Measurements from ENCODE around the gene NDST1. TPM values are rescaled to one million over a fixed set of nuclear protein-coding genes. Genes with fewer than 3 reads are reported as not detected.

Gene NDST1
- total RNA-seq, 2 experiments from 2014 or later: 9.5 to 26.6 TPM

- H4K20me1 ChIP-seq (ENCODE audit: insufficient read depth, low read length): no peaks in the 10 kb centered on the region
- no peaks in the 10 kb centered on the region for H3K79me2 ChIP-seq (ENCODE audit: insufficient read depth, low read depth, low read length)
- no peaks in the 10 kb centered on the region for H3K9me2 ChIP-seq (ENCODE audit: insufficient read depth, low read length)
- H3K36me3 ChIP-seq (ENCODE audit: insufficient read depth, low read length): no peaks in the 10 kb centered on the region
- no peaks in the 10 kb centered on the region for H3K9me3 ChIP-seq (ENCODE audit: low read length)
- no peak overlapping the region for H2AFZ ChIP-seq (ENCODE audit: low read length)
- H3K4me1 ChIP-seq (ENCODE audit: insufficient read depth, low read length, poor library complexity, severe bottlenecking): peaks cover 40% of the 10 kb centered on the region
- H3K4me3 ChIP-seq (ENCODE audit: low read depth, low read length, poor library complexity, severe bottlenecking): no peak overlapping the region
- CTCF ChIA-PET (ENCODE audit: unreplicated experiment): no interaction called here
- intact Hi-C loops (cut with micrococcal nuclease; ENCODE audit: unreplicated experiment): no loop called here
- H3K4me2 ChIP-seq (ENCODE audit: low read length): no peak overlapping the region
- H3K27ac ChIP-seq (ENCODE audit: low read depth, low read length, poor library complexity, severe bottlenecking): no peak overlapping the region
- DNase-seq (ENCODE audit: low spot score): no peak
- BruUV-seq (replicated peaks): no TSS peak
- POLR2A ChIA-PET: interaction anchor here (0.9 kb wide), 1 partner anchor 11 kb away, joined by 5 read pairs; no protein-coding TSS in a partner anchor
- TF ChIP-seq, protein P1, sequence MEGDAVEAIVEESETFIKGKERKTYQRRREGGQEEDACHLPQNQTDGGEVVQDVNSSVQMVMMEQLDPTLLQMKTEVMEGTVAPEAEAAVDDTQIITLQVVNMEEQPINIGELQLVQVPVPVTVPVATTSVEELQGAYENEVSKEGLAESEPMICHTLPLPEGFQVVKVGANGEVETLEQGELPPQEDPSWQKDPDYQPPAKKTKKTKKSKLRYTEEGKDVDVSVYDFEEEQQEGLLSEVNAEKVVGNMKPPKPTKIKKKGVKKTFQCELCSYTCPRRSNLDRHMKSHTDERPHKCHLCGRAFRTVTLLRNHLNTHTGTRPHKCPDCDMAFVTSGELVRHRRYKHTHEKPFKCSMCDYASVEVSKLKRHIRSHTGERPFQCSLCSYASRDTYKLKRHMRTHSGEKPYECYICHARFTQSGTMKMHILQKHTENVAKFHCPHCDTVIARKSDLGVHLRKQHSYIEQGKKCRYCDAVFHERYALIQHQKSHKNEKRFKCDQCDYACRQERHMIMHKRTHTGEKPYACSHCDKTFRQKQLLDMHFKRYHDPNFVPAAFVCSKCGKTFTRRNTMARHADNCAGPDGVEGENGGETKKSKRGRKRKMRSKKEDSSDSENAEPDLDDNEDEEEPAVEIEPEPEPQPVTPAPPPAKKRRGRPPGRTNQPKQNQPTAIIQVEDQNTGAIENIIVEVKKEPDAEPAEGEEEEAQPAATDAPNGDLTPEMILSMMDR (conservative IDR thresholded peaks at IDR 0.05; ENCODE audit: low read length): no peak
- no peak for TF ChIP-seq EZH2phosphoT487 (IDR thresholded peaks at IDR 0.05; ENCODE audit: borderline replicate concordance, low read depth, low read length)
Measured at GRCh38 chr5:150465927-150466326, 42.0 kb upstream of the NDST1 start.

DNA sequence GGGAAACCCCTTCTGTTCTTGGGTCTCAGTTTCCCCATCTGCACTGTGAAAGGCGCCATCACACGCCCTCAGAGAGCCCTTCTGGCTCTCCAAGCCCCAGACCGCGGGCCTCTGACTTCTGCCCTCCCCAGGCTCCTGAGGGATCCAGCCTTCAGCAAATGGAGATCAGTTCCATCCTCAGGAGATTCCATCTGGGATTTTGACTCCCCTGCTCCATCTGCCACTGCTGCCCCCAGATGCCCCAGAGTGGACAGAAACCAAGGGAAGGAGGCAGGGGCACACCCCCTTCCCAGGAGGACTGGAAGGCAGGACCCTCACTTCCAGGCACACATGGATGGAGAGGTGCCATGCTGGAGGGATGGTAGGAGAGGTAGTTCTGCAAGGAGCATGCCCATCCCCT lies 39.7 kb upstream of the NDST1 start:
- Histone ChIP-seq H3K79me2 (ENCODE audit: insufficient read depth, low read depth, low read length) (no peaks in the 10 kb centered on the region), H3K4me1 (ENCODE audit: insufficient read depth, low read length, poor library complexity, severe bottlenecking) (peaks cover 17% of the 10 kb centered on the region), H3K9me3 (ENCODE audit: low read length) (no peaks in the 10 kb centered on the region), H4K20me1 (ENCODE audit: insufficient read depth, low read length) (no peaks in the 10 kb centered on the region), H2AFZ (ENCODE audit: low read length) (no peak overlapping the region), H3K27ac (ENCODE audit: low read depth, low read length, poor library complexity, severe bottlenecking) (no peak overlapping the region), H3K36me3 (ENCODE audit: insufficient read depth, low read length) (no peaks in the 10 kb centered on the region), H3K4me3 (ENCODE audit: low read depth, low read length, poor library complexity, severe bottlenecking) (no peak overlapping the region), H3K4me2 (ENCODE audit: low read length) (no peak overlapping the region), H3K9me2 (ENCODE audit: insufficient read depth, low read length) (no peaks in the 10 kb centered on the region)
- intact Hi-C loops (cut with micrococcal nuclease; ENCODE audit: unreplicated experiment): no loop called here
- ChIA-PET POLR2A (interaction anchor here (0.6 kb wide), 1 partner anchor 493 kb away, joined by 3 read pairs; no protein-coding TSS in a partner anchor), CTCF (ENCODE audit: unreplicated experiment) (interaction anchor here (0.6 kb wide), 1 partner anchor 72 kb away, joined by 3 read pairs; no protein-coding TSS in a partner anchor)
- TF ChIP-seq, protein P1 (conservative IDR thresholded peaks at IDR 0.05; ENCODE audit: low read length): no peak
- no peak for TF ChIP-seq EZH2phosphoT487 (IDR thresholded peaks at IDR 0.05; ENCODE audit: borderline replicate concordance, low read depth, low read length)
- BruUV-seq (replicated peaks): no TSS peak
- DNase-seq (ENCODE audit: low spot score): no peak

DNA sequence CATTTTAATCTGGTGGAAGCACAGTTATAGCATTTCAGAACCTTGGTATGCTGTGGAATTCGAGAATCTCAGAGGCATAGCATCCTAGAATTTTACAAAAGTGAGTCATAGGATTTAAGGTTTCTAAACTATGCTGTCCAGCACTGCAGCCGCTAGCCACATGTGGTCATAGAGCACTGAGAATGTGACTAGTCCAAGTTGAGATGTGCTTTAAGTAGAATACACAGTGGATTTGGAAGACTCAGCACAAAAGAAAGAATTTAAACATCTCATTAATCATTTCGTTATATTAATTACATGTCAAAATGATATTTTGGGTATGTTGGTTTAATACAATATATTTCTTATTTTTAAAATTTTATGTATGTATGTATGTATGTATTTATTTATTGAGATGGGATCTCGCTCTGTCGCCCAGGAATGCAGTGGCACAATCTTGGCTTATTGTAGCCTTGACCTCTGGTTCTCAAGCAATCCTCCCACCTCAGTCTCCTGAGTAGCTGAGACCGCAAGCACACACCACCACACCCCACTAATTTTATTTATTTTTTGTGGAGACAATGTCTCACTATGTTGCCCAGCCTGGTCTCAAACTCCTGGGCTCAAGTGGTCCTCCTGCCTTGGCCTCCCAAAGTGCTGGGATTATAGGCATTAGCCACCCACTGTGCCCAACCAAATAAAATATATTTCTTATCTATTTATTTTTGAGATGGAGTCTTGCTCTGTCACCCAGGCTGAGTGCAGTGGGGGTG lies 38.0 kb upstream of the NDST1 start:
- Histone ChIP-seq H3K4me2 (ENCODE audit: low read length) (no peak overlapping the region), H2AFZ (ENCODE audit: low read length) (no peak overlapping the region), H3K36me3 (ENCODE audit: insufficient read depth, low read length) (no peaks in the 10 kb centered on the region), H3K27ac (ENCODE audit: low read depth, low read length, poor library complexity, severe bottlenecking) (no peak overlapping the region), H3K9me3 (ENCODE audit: low read length) (no peaks in the 10 kb centered on the region), H3K4me1 (ENCODE audit: insufficient read depth, low read length, poor library complexity, severe bottlenecking) (peaks cover under 1% of the 10 kb centered on the region), H3K9me2 (ENCODE audit: insufficient read depth, low read length) (no peaks in the 10 kb centered on the region), H3K4me3 (ENCODE audit: low read depth, low read length, poor library complexity, severe bottlenecking) (no peak overlapping the region), H4K20me1 (ENCODE audit: insufficient read depth, low read length) (no peaks in the 10 kb centered on the region), H3K79me2 (ENCODE audit: insufficient read depth, low read depth, low read length) (no peaks in the 10 kb centered on the region)
- TF ChIP-seq, protein P1 (conservative IDR thresholded peaks at IDR 0.05; ENCODE audit: low read length): no peak
- TF ChIP-seq EZH2phosphoT487 (IDR thresholded peaks at IDR 0.05; ENCODE audit: borderline replicate concordance, low read depth, low read length): no peak
- intact Hi-C loops (cut with micrococcal nuclease; ENCODE audit: unreplicated experiment): no loop called here
- POLR2A ChIA-PET: no interaction called here
- BruUV-seq (replicated peaks): no TSS peak
- no peak for DNase-seq (ENCODE audit: low spot score)
- CTCF ChIA-PET (ENCODE audit: unreplicated experiment): no interaction called here
